PC-9 (cell line): Measurements from ENCODE around the gene RBM19. TPM values are rescaled to one million over a fixed set of nuclear protein-coding genes. Genes with fewer than 3 reads are reported as not detected.

Experiments
- BruUV-seq: library from RNA; stranded (reverse); fragments of 400-500 nt; replicated peaks from 2 replicates; lab custom pipeline; 2021; lab: Mats Ljungman, UMichigan
- CTCF ChIA-PET: fragments of 300-600 bp; sonication (Branson Sonifier 250); formaldehyde crosslinking; loops from one replicate; lab custom pipeline; 2022; ENCODE audit warnings: antibody characterized with exemption; lab: Charles Lee
- POLR2A ChIA-PET: fragments of 300-600 bp; sonication (Branson Sonifier 250); formaldehyde crosslinking; loops from one replicate; lab custom pipeline; 2022; ENCODE audit warnings: antibody characterized with exemption; ENCODE audit not compliant: unreplicated experiment; lab: Charles Lee
- DNase-seq, 2 experiments: peaks; one replicate each; pipeline versions ENCODE4 v3.0.0 to v3.0.0-alpha.2; 2015 to 2022; ENCODE audit warnings: mixed read lengths in 1 of 2
- H2AFZ ChIP-seq: fragments of 200-600 bp; sonication (generic); 2 replicates; pipeline ENCODE4 v1.8.1; 2017; ENCODE audit warnings: antibody characterized with exemption
- H3F3A ChIP-seq: fragments of 200-600 bp; sonication (generic); 2 replicates; pipeline ENCODE4 v1.8.1; 2017; ENCODE audit warnings: antibody characterized with exemption, mild to moderate bottlenecking, low read depth; ENCODE audit not compliant: insufficient read depth
- H3K27ac ChIP-seq: fragments of 200-600 bp; sonication (generic); 2 replicates; pipeline ENCODE4 v1.6.1; 2016; ENCODE audit warnings: mixed run types
- H3K27me3 ChIP-seq: fragments of 200-600 bp; sonication (generic); 2 replicates; pipeline ENCODE4 v1.6.1; 2016; ENCODE audit warnings: low read depth, mixed run types; ENCODE audit not compliant: insufficient read depth
- H3K36me3 ChIP-seq: fragments of 200-600 bp; sonication (generic); 2 replicates; pipeline ENCODE4 v1.6.1; 2016; ENCODE audit warnings: low read depth, mixed run types
- H3K4me1 ChIP-seq: fragments of 200-600 bp; sonication (generic); replicated peaks from 2 replicates; pipeline ENCODE4 v1.6.1; 2016; ENCODE audit warnings: mixed run types; ENCODE audit not compliant: insufficient read depth
- H3K4me2 ChIP-seq: fragments of 200-600 bp; sonication (generic); 2 replicates; pipeline ENCODE4 v1.6.1; 2017; ENCODE audit warnings: mixed run types
- H3K4me3 ChIP-seq: fragments of 200-600 bp; sonication (generic); 2 replicates; pipeline ENCODE4 v1.6.1; 2016; ENCODE audit warnings: mixed run types
- H3K79me2 ChIP-seq: fragments of 200-600 bp; sonication (generic); 2 replicates; pipeline ENCODE4 v1.6.1; 2017; ENCODE audit warnings: low read depth, mixed run types
- H3K9me2 ChIP-seq: fragments of 200-600 bp; sonication (generic); 2 replicates; pipeline ENCODE4 v1.8.1; 2017; ENCODE audit warnings: mild to moderate bottlenecking; ENCODE audit not compliant: insufficient read depth
- H3K9me3 ChIP-seq: fragments of 200-600 bp; sonication (generic); 2 replicates; pipeline ENCODE4 v1.8.1; 2016; ENCODE audit warnings: low read depth; ENCODE audit not compliant: insufficient read depth
- H4K20me1 ChIP-seq: fragments of 200-600 bp; sonication (generic); 2 replicates; pipeline ENCODE4 v1.8.1; 2017; ENCODE audit not compliant: insufficient read depth
- EZH2 ChIP-seq: fragments of 200-600 bp; sonication (generic); IDR thresholded peaks from 2 replicates; pipeline ENCODE4 v1.8.0; 2017; ENCODE audit warnings: antibody characterized with exemption, low read depth
- intact Hi-C: fragments of 100-400 bp; cut with micrococcal nuclease; formaldehyde crosslinking; loops from one replicate; pipeline ENCODE4 v1.10.0; 2022; ENCODE audit not compliant: unreplicated experiment
- total RNA-seq: library from RNA; stranded (reverse); gene quantifications from 2 replicates; pipeline ENCODE4 v1.2.3, GENCODE V29; 2021
- TF ChIP-seq, protein P1 (sequence below): fragments of 200-600 bp; sonication (generic); conservative IDR thresholded peaks from 2 replicates; pipeline ENCODE4 v1.6.1; 2017; ENCODE audit warnings: mixed run types, antibody characterized with exemption, mild to moderate bottlenecking, moderate library complexity

The RBM19 gene
- total RNA-seq, 1 experiment from 2014 or later = 23.8 TPM

- BruUV-seq = no TSS peak
- Histone ChIP-seq H3K4me3 (no peak overlapping the region), H3K4me2 (no peak overlapping the region), H3F3A (no peaks in the 10 kb centered on the region), H2AFZ (no peak overlapping the region), H3K36me3 (no peaks in the 10 kb centered on the region), H3K79me2 (no peaks in the 10 kb centered on the region), H3K9me2 (no peaks in the 10 kb centered on the region), H3K27ac (no peak overlapping the region), H3K4me1 (no peaks in the 10 kb centered on the region), H3K9me3 (no peaks in the 10 kb centered on the region), H3K27me3 (no peaks in the 10 kb centered on the region), H4K20me1 (no peaks in the 10 kb centered on the region)
- intact Hi-C loops = no loop called here
- no peak for TF ChIP-seq EZH2
- TF ChIP-seq, protein P1, sequence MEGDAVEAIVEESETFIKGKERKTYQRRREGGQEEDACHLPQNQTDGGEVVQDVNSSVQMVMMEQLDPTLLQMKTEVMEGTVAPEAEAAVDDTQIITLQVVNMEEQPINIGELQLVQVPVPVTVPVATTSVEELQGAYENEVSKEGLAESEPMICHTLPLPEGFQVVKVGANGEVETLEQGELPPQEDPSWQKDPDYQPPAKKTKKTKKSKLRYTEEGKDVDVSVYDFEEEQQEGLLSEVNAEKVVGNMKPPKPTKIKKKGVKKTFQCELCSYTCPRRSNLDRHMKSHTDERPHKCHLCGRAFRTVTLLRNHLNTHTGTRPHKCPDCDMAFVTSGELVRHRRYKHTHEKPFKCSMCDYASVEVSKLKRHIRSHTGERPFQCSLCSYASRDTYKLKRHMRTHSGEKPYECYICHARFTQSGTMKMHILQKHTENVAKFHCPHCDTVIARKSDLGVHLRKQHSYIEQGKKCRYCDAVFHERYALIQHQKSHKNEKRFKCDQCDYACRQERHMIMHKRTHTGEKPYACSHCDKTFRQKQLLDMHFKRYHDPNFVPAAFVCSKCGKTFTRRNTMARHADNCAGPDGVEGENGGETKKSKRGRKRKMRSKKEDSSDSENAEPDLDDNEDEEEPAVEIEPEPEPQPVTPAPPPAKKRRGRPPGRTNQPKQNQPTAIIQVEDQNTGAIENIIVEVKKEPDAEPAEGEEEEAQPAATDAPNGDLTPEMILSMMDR = no peak
- POLR2A ChIA-PET = no interaction called here
- CTCF ChIA-PET = no interaction called here
- DNase-seq = no peak
Measured at GRCh38 chr12:113875691-113876090, 90.4 kb downstream of the RBM19 start.

DNA sequence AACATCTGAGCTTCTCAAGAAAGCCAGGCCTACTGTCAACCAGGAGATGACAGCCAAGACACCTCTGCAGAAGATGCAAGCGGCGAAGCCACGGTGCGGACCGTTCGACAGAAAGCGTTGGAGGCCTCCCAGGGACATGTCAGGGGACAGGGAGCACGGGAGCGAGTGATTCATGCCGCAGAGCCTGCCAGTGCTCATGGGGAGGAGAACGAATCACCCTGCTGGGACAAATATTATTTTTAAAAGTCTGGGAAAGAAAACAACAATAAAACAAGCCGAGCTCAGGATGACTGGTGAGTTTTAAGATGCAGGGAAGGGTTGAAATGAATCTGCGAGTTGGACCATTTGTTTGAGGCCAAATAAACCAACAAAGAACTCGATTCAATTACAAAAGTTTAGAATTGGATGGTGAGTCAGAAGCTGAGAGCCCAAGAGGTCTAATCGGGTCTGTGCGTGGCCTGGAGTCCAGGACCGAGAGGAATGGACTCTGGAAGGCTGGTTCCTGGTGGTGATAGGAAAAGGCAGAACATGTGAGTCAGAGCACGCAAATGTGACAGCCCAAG lies 91.0 kb downstream of the RBM19 start:
- BruUV-seq = no TSS peak
- no peak overlapping the region for H3K4me3 ChIP-seq
- no peaks in the 10 kb centered on the region for H3K36me3 ChIP-seq
- H3F3A ChIP-seq = no peaks in the 10 kb centered on the region
- ChIA-PET POLR2A (no interaction called here), CTCF (no interaction called here)
- DNase-seq = no peak
- H3K27ac ChIP-seq = no peak overlapping the region
- intact Hi-C loops = no loop called here
- H3K4me2 ChIP-seq = no peak overlapping the region
- no peaks in the 10 kb centered on the region for H3K27me3 ChIP-seq
- H3K4me1 ChIP-seq = no peaks in the 10 kb centered on the region
- TF ChIP-seq, protein P1 = no peak
- no peak for TF ChIP-seq EZH2
- H2AFZ ChIP-seq = no peak overlapping the region
- no peaks in the 10 kb centered on the region for H3K9me3 ChIP-seq
- no peaks in the 10 kb centered on the region for H4K20me1 ChIP-seq
- no peaks in the 10 kb centered on the region for H3K9me2 ChIP-seq
- H3K79me2 ChIP-seq = no peaks in the 10 kb centered on the region

GRCh38 chr12:113874326-113874725 lies 91.8 kb downstream of the RBM19 start:
- Histone ChIP-seq H3K4me1 (no peaks in the 10 kb centered on the region), H3K36me3 (no peaks in the 10 kb centered on the region), H3K4me2 (no peak overlapping the region), H3F3A (no peaks in the 10 kb centered on the region), H3K79me2 (no peaks in the 10 kb centered on the region), H3K27me3 (no peaks in the 10 kb centered on the region), H2AFZ (no peak overlapping the region), H4K20me1 (no peaks in the 10 kb centered on the region), H3K9me2 (no peaks in the 10 kb centered on the region), H3K4me3 (no peak overlapping the region), H3K9me3 (no peaks in the 10 kb centered on the region), H3K27ac (no peak overlapping the region)
- CTCF ChIA-PET = no interaction called here
- BruUV-seq = no TSS peak
- DNase-seq = no peak
- POLR2A ChIA-PET = no interaction called here
- intact Hi-C loops = no loop called here
- no peak for TF ChIP-seq EZH2
- TF ChIP-seq, protein P1 = no peak
